GM12892 (cell line): Measurements from ENCODE around the gene VPS39.

ENCODE experiments used
- POLR2A ChIP-seq: IDR thresholded peaks from 2 replicates; pipeline ENCODE4 v1.6.1; 2011; ENCODE audit warnings: low read depth, low read length, control low read depth
- TAF1 ChIP-seq: IDR thresholded peaks from 2 replicates; pipeline ENCODE4 v1.6.1; 2011; ENCODE audit warnings: low read depth, mild to moderate bottlenecking, control low read depth, low read length, borderline replicate concordance

- TF ChIP-seq POLR2A (no peak), TAF1 (no peak)
Measured at GRCh38 chr15:42111924-42112323, 96.2 kb downstream of the VPS39 start.
